Measurements from ENCODE around the gene NOX3.

Gene NOX3

GRCh38 chr6:155346957-155347356, 108.7 kb downstream of the NOX3 start:
- H3K36me3 ChIP-seq (ENCODE audit: control insufficient read depth, insufficient read depth, low read length): no peaks in the 10 kb centered on the region
- no peak for TF ChIP-seq CTCF (IDR thresholded peaks at IDR 0.05; ENCODE audit: insufficient read depth, low read length, poor library complexity, severe bottlenecking)
- no peaks in the 10 kb centered on the region for H3K27me3 ChIP-seq (replicated peaks; ENCODE audit: control insufficient read depth, insufficient read depth, low read length)
- DNase-seq (ENCODE audit: extremely low read depth, insufficient read length): no peak
- no peak overlapping the region for H3K4me3 ChIP-seq (replicated peaks; ENCODE audit: low read depth, low read length)
